Measurements from ENCODE around the gene PLAC9. TPM values are rescaled to one million over a fixed set of nuclear protein-coding genes. Genes with fewer than 3 reads are reported as not detected.
A peak's percentile ranks its signal among the peaks of the same experiment; 100 is the strongest.

The PLAC9 gene
- total RNA-seq, 2 experiments from 2014 or later, result not detected

- CTCF ChIA-PET, result interaction anchor here (1.6 kb wide), 1 partner anchor 19 kb away, joined by 10 read pairs; no protein-coding TSS in a partner anchor
- no peak overlapping the region for H3K27ac Mint-ChIP-seq
- H3K27me3 Mint-ChIP-seq, result no peaks in the 10 kb centered on the region
- no peak for DNase-seq
- no peak overlapping the region for H3K4me3 Mint-ChIP-seq
- peaks cover 60% of the 10 kb centered on the region for H3K4me1 Mint-ChIP-seq
- POLR2A ChIA-PET, result interaction anchor here (5.8 kb wide), 1 partner anchor 19 kb away, joined by 135 read pairs; the partner anchor contains the start of gene ANXA11
- H3K36me3 Mint-ChIP-seq (ENCODE audit: low read depth), result peaks cover 34% of the 10 kb centered on the region
- H3K9me3 Mint-ChIP-seq, result no peaks in the 10 kb centered on the region
Observed at GRCh38 chr10:80184291-80184690, 51.8 kb downstream of the PLAC9 start.

- no peaks in the 10 kb centered on the region for H3K9me3 Mint-ChIP-seq
- H3K27me3 Mint-ChIP-seq, result no peaks in the 10 kb centered on the region
- H3K27ac Mint-ChIP-seq, result peak overlapping the region; percentile 95
- DNase-seq, result no peak
- CTCF ChIA-PET, result interaction anchor here (1.6 kb wide), 1 partner anchor 42 kb away, joined by 4 read pairs; no protein-coding TSS in a partner anchor
- peaks cover 37% of the 10 kb centered on the region for H3K36me3 Mint-ChIP-seq (ENCODE audit: low read depth)
- peaks cover 67% of the 10 kb centered on the region for H3K4me1 Mint-ChIP-seq
- no peak overlapping the region for H3K4me3 Mint-ChIP-seq
- POLR2A ChIA-PET, result interaction anchor here (1.1 to 5.8 kb wide), 3 partner anchors 9 to 22 kb away, joined by 3 to 135 read pairs (median 3); partner anchors contain the start of gene ANXA11
Observed at GRCh38 chr10:80185578-80186299, 53.2 kb downstream of the PLAC9 start.

GRCh38 chr10:80186364-80187012, 54.0 kb downstream of the PLAC9 start:
- peak overlapping the region; percentile 95 for H3K27ac Mint-ChIP-seq
- H3K36me3 Mint-ChIP-seq (ENCODE audit: low read depth), result peaks cover 37% of the 10 kb centered on the region
- no peak for DNase-seq
- no peaks in the 10 kb centered on the region for H3K27me3 Mint-ChIP-seq
- peak overlapping the region; percentile 67 for H3K4me3 Mint-ChIP-seq
- no peaks in the 10 kb centered on the region for H3K9me3 Mint-ChIP-seq
- peaks cover 68% of the 10 kb centered on the region for H3K4me1 Mint-ChIP-seq
- ChIA-PET CTCF (interaction anchor here (1.6 to 2.3 kb wide), 3 partner anchors 10 to 43 kb away, joined by 4 to 11 read pairs (median 4); no protein-coding TSS in a partner anchor), POLR2A (interaction anchor here (1.1 to 5.8 kb wide), 7 partner anchors 8 to 839 kb away, joined by 3 to 135 read pairs (median 7); partner anchors contain the start of genes ANXA11 and PPIF)

- Mint-ChIP-seq H3K4me1 (peaks cover 72% of the 10 kb centered on the region), H3K36me3 (ENCODE audit: low read depth) (peaks cover 42% of the 10 kb centered on the region), H3K4me3 (peak overlapping the region; percentile 67), H3K27ac (peak overlapping the region; percentile 95), H3K27me3 (no peaks in the 10 kb centered on the region), H3K9me3 (no peaks in the 10 kb centered on the region)
- ChIA-PET CTCF (interaction anchor here (1.5 to 3.0 kb wide), 6 partner anchors 9 to 43 kb away, joined by 3 to 42 read pairs (median 12); no protein-coding TSS in a partner anchor), POLR2A (interaction anchor here (1.0 to 5.8 kb wide), 11 partner anchors 8 to 839 kb away, joined by 3 to 135 read pairs (median 6); partner anchors contain the start of genes ANXA11 and PPIF)
- no peak for DNase-seq
Observed at GRCh38 chr10:80187060-80187459, 54.5 kb downstream of the PLAC9 start.

GRCh38 chr10:80187465-80188409, 55.2 kb downstream of the PLAC9 start:
- peak; percentile 88 for DNase-seq
- Mint-ChIP-seq H3K4me1 (peaks cover 73% of the 10 kb centered on the region), H3K4me3 (peak overlapping the region; percentile 67), H3K36me3 (ENCODE audit: low read depth) (peaks cover 48% of the 10 kb centered on the region), H3K9me3 (peaks cover 5% of the 10 kb centered on the region), H3K27me3 (no peaks in the 10 kb centered on the region), H3K27ac (peak overlapping the region; percentile 95)
- ChIA-PET POLR2A (interaction anchor here (0.9 to 5.8 kb wide), 13 partner anchors 9 to 840 kb away, joined by 3 to 135 read pairs (median 5); partner anchors contain the start of genes ANXA11 and PPIF), CTCF (interaction anchor here (1.1 to 3.0 kb wide), 8 partner anchors 9 to 43 kb away, joined by 3 to 42 read pairs (median 10); no protein-coding TSS in a partner anchor)

- H3K27me3 Mint-ChIP-seq, result no peaks in the 10 kb centered on the region
- peak overlapping the region; percentile 4 for H3K4me3 Mint-ChIP-seq
- peaks cover 48% of the 10 kb centered on the region for H3K36me3 Mint-ChIP-seq (ENCODE audit: low read depth)
- peak overlapping the region; percentile 95 for H3K27ac Mint-ChIP-seq
- POLR2A ChIA-PET, result interaction anchor here (1.2 to 5.8 kb wide), 7 partner anchors 9 to 841 kb away, joined by 3 to 135 read pairs (median 7); partner anchors contain the start of genes ANXA11 and PPIF
- H3K9me3 Mint-ChIP-seq, result peaks cover 8% of the 10 kb centered on the region
- no peak for DNase-seq
- peaks cover 74% of the 10 kb centered on the region for H3K4me1 Mint-ChIP-seq
- CTCF ChIA-PET, result interaction anchor here (1.1 to 3.0 kb wide), 8 partner anchors 8 to 44 kb away, joined by 3 to 42 read pairs (median 10); no protein-coding TSS in a partner anchor
Observed at GRCh38 chr10:80188713-80189112, 56.2 kb downstream of the PLAC9 start.

- peak; percentile 23 for DNase-seq
- Mint-ChIP-seq H3K36me3 (ENCODE audit: low read depth) (peaks cover 53% of the 10 kb centered on the region), H3K27me3 (no peaks in the 10 kb centered on the region), H3K4me1 (peaks cover 72% of the 10 kb centered on the region), H3K27ac (peak overlapping the region; percentile 53), H3K4me3 (no peak overlapping the region), H3K9me3 (peaks cover 8% of the 10 kb centered on the region)
- ChIA-PET POLR2A (interaction anchor here (1.1 to 6.4 kb wide), 3 partner anchors 12 to 38 kb away, joined by 3 to 32 read pairs (median 3); partner anchors contain the start of gene ANXA11), CTCF (interaction anchor here (1.1 to 1.7 kb wide), 3 partner anchors 8 to 31 kb away, joined by 3 to 5 read pairs (median 4); no protein-coding TSS in a partner anchor)
Observed at GRCh38 chr10:80191589-80192270, 59.2 kb downstream of the PLAC9 start.

- POLR2A ChIA-PET, result interaction anchor here (1.2 to 6.4 kb wide), 2 partner anchors 11 to 16 kb away, joined by 3 to 32 read pairs; partner anchors contain the start of gene ANXA11
- CTCF ChIA-PET, result interaction anchor here (1.1 to 1.7 kb wide), 2 partner anchors 11 to 30 kb away, joined by 4 to 5 read pairs; no protein-coding TSS in a partner anchor
- Mint-ChIP-seq H3K27me3 (no peaks in the 10 kb centered on the region), H3K36me3 (ENCODE audit: low read depth) (peaks cover 49% of the 10 kb centered on the region), H3K4me1 (peaks cover 70% of the 10 kb centered on the region), H3K4me3 (no peak overlapping the region), H3K27ac (no peak overlapping the region), H3K9me3 (peaks cover 8% of the 10 kb centered on the region)
- no peak for DNase-seq
Observed at GRCh38 chr10:80192553-80192952, 60.0 kb downstream of the PLAC9 start.

- DNase-seq, result no peak
- Mint-ChIP-seq H3K36me3 (ENCODE audit: low read depth) (peaks cover 48% of the 10 kb centered on the region), H3K27ac (no peak overlapping the region), H3K27me3 (no peaks in the 10 kb centered on the region), H3K4me3 (no peak overlapping the region), H3K4me1 (peaks cover 62% of the 10 kb centered on the region), H3K9me3 (peaks cover 8% of the 10 kb centered on the region)
- ChIA-PET CTCF (interaction anchor here (0.8 to 2.5 kb wide), 3 partner anchors 9 to 51 kb away, joined by 3 to 15 read pairs (median 4); no protein-coding TSS in a partner anchor), POLR2A (interaction anchor here (0.7 to 6.4 kb wide), 3 partner anchors 9 to 37 kb away, joined by 3 to 32 read pairs (median 3); partner anchors contain the start of gene ANXA11)
Observed at GRCh38 chr10:80194373-80195045, 62.0 kb downstream of the PLAC9 start.
